HCT116 (cell line): ENCODE results near the gene PRKG1. TPM values are rescaled to one million over a fixed set of nuclear protein-coding genes. Genes with fewer than 3 reads are reported as not detected.
"Not testable (repeated sequence)": the region's sequence is repeated elsewhere in the genome, so short reads cannot be mapped to it uniquely, and the experiment has no call there.

Source experiments
- ATAC-seq: fragments of 200-7000 bp; cut with Tn5 transposase; 2 replicates; pipeline ENCODE4 v1.9.1; 2020; ENCODE audit warnings: mild to moderate bottlenecking, moderate library complexity
- BruUV-seq: library from RNA; stranded (reverse); fragments of 400-500 nt; replicated peaks from 2 replicates; lab custom pipeline; 2021; lab: Mats Ljungman, UMichigan
- CTCF ChIA-PET: fragments of 300-600 bp; sonication (Branson Sonifier 250); formaldehyde crosslinking; loops from one replicate; lab custom pipeline; 2021; ENCODE audit warnings: antibody characterized with exemption; lab: Charles Lee
- POLR2A ChIA-PET: fragments of 300-600, 350-600 bp; sonication (Branson Sonifier 250); formaldehyde crosslinking; loops from one replicate; lab custom pipeline; 2021; ENCODE audit warnings: antibody characterized with exemption; lab: Charles Lee
- RAD21 ChIA-PET, 2 experiments: fragments of 300-600 bp; sonication (Branson Sonifier 250); formaldehyde crosslinking; loops; one replicate each; lab custom pipeline; 2023; ENCODE audit warnings: low total read pairs in 2 of 2; ENCODE audit not compliant: uncharacterized antibody in 2 of 2, unreplicated experiment in 2 of 2, low non-redundant PET in 1 of 2; lab: Charles Lee
- DNase-seq: peaks from one replicate; pipeline ENCODE4 v3.0.0-alpha.2; 2010; ENCODE audit warnings: low read depth, low spot score
- H2AFZ ChIP-seq: fragments of 200-600 bp; shearing (Covaris generic), sonication (generic); 2 replicates; pipeline ENCODE4 v1.6.1; 2017; ENCODE audit warnings: low read depth, mixed run types, mixed read lengths, antibody characterized with exemption, low read length; ENCODE audit not compliant: poor library complexity, severe bottlenecking
- H3K27ac ChIP-seq: 2 replicates; pipeline ENCODE4 v1.5.1; 2012; ENCODE audit warnings: low read depth, low read length
- H3K27me3 ChIP-seq: fragments of 200-600 bp; sonication (generic); 2 replicates; pipeline ENCODE4 v1.6.1; 2016; ENCODE audit warnings: mixed run types, low read length, mixed read lengths; ENCODE audit not compliant: insufficient read depth
- H3K36me3 ChIP-seq, 2 experiments: fragments of 200-500 bp in 1 of 2; fragments of 200-600 bp in 1 of 2; sonication (Bioruptor generic) in 1 of 2; sonication (generic) in 1 of 2; 2 replicates each; pipeline versions ENCODE4 v1.5.1 to v1.6.1; 2014 to 2016; ENCODE audit warnings: low read length in 2 of 2, inconsistent platforms in 1 of 2, mixed read lengths in 1 of 2, mixed run types in 1 of 2; ENCODE audit not compliant: insufficient read depth in 2 of 2, control insufficient read depth in 1 of 2
- H3K4me1 ChIP-seq, 2 experiments: fragments of 200-600 bp in 1 of 2; sonication (generic) in 1 of 2; 2 replicates each; pipeline versions ENCODE4 v1.5.1 to v1.6.1; 2012 to 2017; ENCODE audit warnings: low read length in 2 of 2, inconsistent platforms in 1 of 2, mild to moderate bottlenecking in 1 of 2, mixed read lengths in 1 of 2, mixed run types in 1 of 2, moderate library complexity in 1 of 2; ENCODE audit not compliant: insufficient read depth in 2 of 2, control insufficient read depth in 1 of 2
- H3K4me2 ChIP-seq: fragments of 200-600 bp; sonication (generic); 2 replicates; pipeline ENCODE4 v1.6.1; 2017; ENCODE audit warnings: mixed run types, low read length, mixed read lengths
- H3K4me3 ChIP-seq, 2 experiments: fragments of 200-600 bp in 1 of 2; sonication (generic) in 1 of 2; replicated peaks in 1 of 2; 2 replicates each; pipeline ENCODE4 v1.5.1; 2011 to 2016; ENCODE audit warnings: low read length in 2 of 2, control low read depth in 1 of 2, low read depth in 1 of 2, mild to moderate bottlenecking in 1 of 2, mixed read lengths in 1 of 2, mixed run types in 1 of 2
- H3K79me2 ChIP-seq: fragments of 200-600 bp; sonication (generic); 2 replicates; pipeline ENCODE4 v1.6.1; 2017; ENCODE audit warnings: mild to moderate bottlenecking, mixed run types, low read length, moderate library complexity, mixed read lengths; ENCODE audit not compliant: insufficient read depth
- H3K9ac ChIP-seq: fragments of 200-600 bp; sonication (generic); 2 replicates; pipeline ENCODE4 v1.6.1; 2016; ENCODE audit warnings: low read length, mixed read lengths
- H3K9me2 ChIP-seq: fragments of 200-600 bp; sonication (generic), shearing (Covaris generic); 2 replicates; pipeline ENCODE4 v1.6.1; 2017; ENCODE audit warnings: mixed run types, mild to moderate bottlenecking, moderate library complexity; ENCODE audit not compliant: insufficient read depth
- H3K9me3 ChIP-seq, 2 experiments: fragments of 200-500 bp in 1 of 2; fragments of 200-600 bp in 1 of 2; sonication (Bioruptor generic) in 1 of 2; sonication (generic) in 1 of 2; 2 replicates each; pipeline ENCODE4 v1.6.1; 2014 to 2017; ENCODE audit warnings: low read length in 2 of 2, mixed read lengths in 2 of 2, inconsistent platforms in 1 of 2, low read depth in 1 of 2, mild to moderate bottlenecking in 1 of 2, mixed run types in 1 of 2, moderate library complexity in 1 of 2; ENCODE audit not compliant: control insufficient read depth in 1 of 2, insufficient read depth in 1 of 2
- H4K20me1 ChIP-seq: fragments of 200-600 bp; sonication (generic), shearing (Covaris generic); 2 replicates; pipeline ENCODE4 v1.6.1; 2017; ENCODE audit warnings: mixed run types, mild to moderate bottlenecking, moderate library complexity; ENCODE audit not compliant: insufficient read depth
- ATF3 ChIP-seq: IDR thresholded peaks from 2 replicates; pipeline ENCODE4 v1.6.1; 2012
- CBX3 ChIP-seq: IDR thresholded peaks from 2 replicates; pipeline ENCODE4 v1.6.1; 2012; ENCODE audit warnings: low read depth
- ELF1 ChIP-seq: IDR thresholded peaks from 2 replicates; pipeline ENCODE4 v1.6.1; 2012; ENCODE audit warnings: low read depth, borderline replicate concordance
- EZH2 ChIP-seq: fragments of 200-600 bp; sonication (generic); IDR thresholded peaks from 2 replicates; pipeline ENCODE4 v1.6.1; 2017; ENCODE audit warnings: antibody characterized with exemption, mixed run types
- EZH2phosphoT487 ChIP-seq: fragments of 200-600 bp; IDR thresholded peaks from 2 replicates; pipeline ENCODE4 v1.6.1; 2018; ENCODE audit warnings: antibody characterized with exemption, borderline replicate concordance
- JUND ChIP-seq: IDR thresholded peaks from 2 replicates; pipeline ENCODE4 v1.6.1; 2012
- MAX ChIP-seq: IDR thresholded peaks from 2 replicates; pipeline ENCODE4 v1.6.1; 2012
- RAD21 ChIP-seq: IDR thresholded peaks from 2 replicates; pipeline ENCODE4 v1.6.1; 2012; ENCODE audit warnings: low read depth, mild to moderate bottlenecking
- SP1 ChIP-seq: IDR thresholded peaks from 2 replicates; pipeline ENCODE4 v1.6.1; 2012; ENCODE audit warnings: low read depth
- TCF7L2 ChIP-seq: IDR thresholded peaks from 2 replicates; pipeline ENCODE4 v1.7.0; 2011; ENCODE audit warnings: borderline replicate concordance, inconsistent platforms; ENCODE audit not compliant: insufficient read depth, insufficient read length; ENCODE audit errors: extremely low read depth
- ZNF274 ChIP-seq: fragments of 200-500 bp; sonication (Bioruptor generic); IDR thresholded peaks from 2 replicates; pipeline ENCODE4 v1.6.1; 2014; ENCODE audit warnings: mild to moderate bottlenecking, low read depth, low read length, inconsistent platforms
- intact Hi-C: fragments of 100-400 bp; cut with micrococcal nuclease; formaldehyde crosslinking; loops from 2 replicates; pipeline ENCODE4 v1.10.0; 2022
- total RNA-seq: library from RNA; stranded (reverse); gene quantifications from one replicate; pipeline ENCODE4 v1.2.1, GENCODE V29; 2021; ENCODE audit not compliant: unreplicated experiment

The PRKG1 gene
- total RNA-seq, 1 experiment from 2014 or later = 1.4 TPM

- H3K4me2 ChIP-seq, H3K4me3 ChIP-seq, intact Hi-C loops, H3K79me2 ChIP-seq, H2AFZ ChIP-seq, H4K20me1 ChIP-seq, H3K9me2 ChIP-seq, RAD21 ChIA-PET, DNase-seq, H3K9me3 ChIP-seq, H3K4me1 ChIP-seq, ATAC-seq, H3K9ac ChIP-seq, H3K27ac ChIP-seq, BruUV-seq, H3K36me3 ChIP-seq, CTCF ChIA-PET, POLR2A ChIA-PET, H3K27me3 ChIP-seq: not testable (repeated sequence)
Observed at GRCh38 chr10:51163380-51164049, 89.2 kb downstream of the PRKG1 start.

- DNase-seq (no peak), ATAC-seq (no peak)
- Histone ChIP-seq H3K9me3 (no peaks in the 10 kb centered on the region), H3K4me2 (no peak overlapping the region), H3K9me2 (no peaks in the 10 kb centered on the region), H4K20me1 (no peaks in the 10 kb centered on the region; the same call in 1 of the 2 replicates), H3K27me3 (no peaks in the 10 kb centered on the region), H3K4me1 (no peaks in the 10 kb centered on the region), H3K9ac (no peak overlapping the region), H3K79me2 (no peaks in the 10 kb centered on the region), H3K4me3 (no peak overlapping the region), H2AFZ (no peak overlapping the region), H3K36me3 (no peaks in the 10 kb centered on the region), H3K27ac (no peak overlapping the region)
- BruUV-seq = no TSS peak
- POLR2A ChIA-PET = no interaction called here
- RAD21 ChIA-PET = no interaction called here
- intact Hi-C loops = no loop called here
- CTCF ChIA-PET = no interaction called here
- TF ChIP-seq EZH2phosphoT487 (no peak), ELF1 (no peak), TCF7L2 (no peak), MAX (no peak), ATF3 (no peak), JUND (no peak), SP1 (no peak), EZH2 (no peak), RAD21 (no peak), CBX3 (no peak), ZNF274 (no peak)
Observed at GRCh38 chr10:51168086-51168815, 94.0 kb downstream of the PRKG1 start.
